Neural cell (in vitro differentiated cells): Measurements from ENCODE around the gene SH3YL1. TPM values are rescaled to one million over a fixed set of nuclear protein-coding genes. Genes with fewer than 3 reads are reported as not detected.

Experiments used
- H2AFZ ChIP-seq: fragments of 200-600, 300-800 bp; sonication (generic), shearing (Covaris generic); 2 replicates; pipeline ENCODE4 v1.6.0; 2014; ENCODE audit warnings: low read depth, mild to moderate bottlenecking, antibody characterized with exemption, low read length, moderate library complexity
- H3F3A ChIP-seq: fragments of 200-600 bp; shearing (Covaris generic); 2 replicates; pipeline ENCODE4 v1.6.1; 2016; ENCODE audit warnings: mild to moderate bottlenecking, moderate library complexity, mixed read lengths, antibody characterized with exemption, low read length; ENCODE audit not compliant: insufficient read depth, poor library complexity, severe bottlenecking
- H3K27ac ChIP-seq: fragments of 200-600, 300-800 bp; sonication (generic), shearing (Covaris generic); 2 replicates; pipeline ENCODE4 v1.5.1; 2014; ENCODE audit warnings: mild to moderate bottlenecking, low read length, moderate library complexity
- H3K27me3 ChIP-seq: fragments of 300-800, 200-600 bp; sonication (generic), shearing (Covaris generic); 2 replicates; pipeline ENCODE4 v1.6.0; 2014; ENCODE audit warnings: mild to moderate bottlenecking, low read depth, low read length, moderate library complexity; ENCODE audit not compliant: insufficient read depth
- H3K36me3 ChIP-seq: fragments of 300-800, 200-600 bp; sonication (generic), shearing (Covaris generic); 2 replicates; pipeline ENCODE4 v1.5.1; 2014; ENCODE audit warnings: mild to moderate bottlenecking, antibody characterized with exemption, low read length, moderate library complexity; ENCODE audit not compliant: insufficient read depth
- H3K4me2 ChIP-seq: fragments of 300-800, 200-600 bp; sonication (generic), shearing (Covaris generic); 2 replicates; pipeline ENCODE4 v1.6.0; 2014; ENCODE audit warnings: mild to moderate bottlenecking, low read length
- H3K4me3 ChIP-seq: fragments of 300-800, 200-600 bp; sonication (generic), shearing (Covaris generic); 2 replicates; pipeline ENCODE4 v1.5.1; 2014; ENCODE audit warnings: mild to moderate bottlenecking, low read length, moderate library complexity
- H3K79me2 ChIP-seq: fragments of 200-600 bp; shearing (Covaris generic); replicated peaks from 2 replicates; pipeline ENCODE4 v1.6.0; 2014; ENCODE audit warnings: mild to moderate bottlenecking, low read length, moderate library complexity; ENCODE audit not compliant: insufficient read depth
- H3K9ac ChIP-seq: fragments of 300-800, 200-600 bp; sonication (generic), shearing (Covaris generic); 2 replicates; pipeline ENCODE4 v1.6.1; 2016; ENCODE audit warnings: mild to moderate bottlenecking, low read length, mixed read lengths
- H3K9me2 ChIP-seq: fragments of 200-600 bp; shearing (Covaris generic); 2 replicates; pipeline ENCODE4 v1.6.1; 2016; ENCODE audit warnings: mild to moderate bottlenecking, low read length, mixed read lengths; ENCODE audit not compliant: insufficient read depth
- H3K9me3 ChIP-seq: fragments of 200-600, 300-800 bp; sonication (generic), shearing (Covaris generic); 2 replicates; pipeline ENCODE4 v1.6.1; 2016; ENCODE audit warnings: mild to moderate bottlenecking, mixed run types, low read length, moderate library complexity, mixed read lengths
- H4K20me1 ChIP-seq: fragments of 200-600 bp; shearing (Covaris generic); 2 replicates; pipeline ENCODE4 v1.6.1; 2016; ENCODE audit warnings: mild to moderate bottlenecking, mixed run types; ENCODE audit not compliant: insufficient read depth
- EP300 ChIP-seq: fragments of 450-650 bp; conservative IDR thresholded peaks from 2 replicates; pipeline ENCODE4 v1.6.1; 2014; ENCODE audit warnings: antibody characterized with exemption, mild to moderate bottlenecking, moderate library complexity; ENCODE audit not compliant: poor library complexity, severe bottlenecking
- EZH2 ChIP-seq: fragments of 200-600, 300-800 bp; shearing (Covaris generic), sonication (generic); IDR thresholded peaks from 2 replicates; pipeline ENCODE4 v1.6.1; 2014; ENCODE audit warnings: antibody characterized with exemption, low read length, borderline replicate concordance, mild to moderate bottlenecking; ENCODE audit not compliant: insufficient read depth, poor library complexity, severe bottlenecking
- MXI1 ChIP-seq: fragments of 450-650 bp; conservative IDR thresholded peaks from 2 replicates; pipeline ENCODE4 v1.6.1; 2014; ENCODE audit warnings: antibody characterized with exemption, mild to moderate bottlenecking; ENCODE audit not compliant: poor library complexity, severe bottlenecking
- POLR2AphosphoS5 ChIP-seq: IDR thresholded peaks from 2 replicates; pipeline ENCODE4 v1.6.1; 2012
- RAD21 ChIP-seq: fragments of 450-650 bp; conservative IDR thresholded peaks from 2 replicates; pipeline ENCODE4 v1.6.1; 2014; ENCODE audit warnings: antibody characterized with exemption, mild to moderate bottlenecking, moderate library complexity
- SMC3 ChIP-seq: fragments of 450-650 bp; conservative IDR thresholded peaks from 2 replicates; pipeline ENCODE4 v1.6.1; 2014; ENCODE audit warnings: antibody characterized with exemption, mild to moderate bottlenecking, moderate library complexity; ENCODE audit not compliant: poor library complexity
- TAF1 ChIP-seq: IDR thresholded peaks from 2 replicates; pipeline ENCODE4 v1.6.1; 2012; ENCODE audit warnings: low read depth
- polyA plus RNA-seq: library from polyadenylated mRNA; depleted of rRNA; stranded (reverse); fragments of >200 nt; gene quantifications from 2 replicates; pipeline ENCODE4 v1.2.3, GENCODE V29; 2014
- TF ChIP-seq, protein P1 (sequence below): fragments of 450-650 bp; IDR thresholded peaks from 2 replicates; pipeline ENCODE4 v1.5.1; 2014; ENCODE audit warnings: antibody characterized with exemption, mild to moderate bottlenecking, moderate library complexity; ENCODE audit not compliant: poor library complexity, severe bottlenecking
- TF ChIP-seq, protein P2 (sequence below): IDR thresholded peaks from 2 replicates; pipeline ENCODE4 v1.6.1; 2012; ENCODE audit warnings: borderline replicate concordance

Gene SH3YL1
- polyA plus RNA-seq, 1 donor from 2014 or later: 70.6 TPM

DNA sequence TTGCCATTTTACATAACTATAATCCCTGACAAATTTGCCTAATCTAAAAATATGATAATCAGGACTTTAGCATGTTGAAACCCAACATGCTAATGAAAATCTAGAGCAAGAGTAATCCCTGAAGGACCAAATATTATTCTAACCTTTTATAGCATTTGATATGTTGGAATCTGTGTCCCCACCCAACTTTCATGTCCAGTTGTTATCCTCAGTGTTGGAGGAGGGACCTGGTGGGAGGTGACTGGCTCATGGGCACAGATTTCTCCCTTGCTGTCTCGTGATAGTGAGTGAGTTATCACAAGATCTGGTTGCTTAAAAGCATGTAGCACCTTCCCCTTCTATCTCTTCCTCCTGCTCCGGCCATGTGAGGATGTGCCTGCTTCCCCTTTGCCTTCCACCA, 59.8 kb downstream of the SH3YL1 start:
- Histone ChIP-seq H3K79me2 (no peaks in the 10 kb centered on the region), H3K27ac (no peak overlapping the region), H3K4me3 (no peak overlapping the region), H3F3A (no peaks in the 10 kb centered on the region), H3K9me3 (no peaks in the 10 kb centered on the region), H3K4me2 (no peak overlapping the region), H3K36me3 (no peaks in the 10 kb centered on the region), H3K9me2 (no peaks in the 10 kb centered on the region), H3K9ac (no peak overlapping the region), H4K20me1 (no peaks in the 10 kb centered on the region), H2AFZ (no peak overlapping the region), H3K27me3 (no peaks in the 10 kb centered on the region)
- TF ChIP-seq, protein P1, sequence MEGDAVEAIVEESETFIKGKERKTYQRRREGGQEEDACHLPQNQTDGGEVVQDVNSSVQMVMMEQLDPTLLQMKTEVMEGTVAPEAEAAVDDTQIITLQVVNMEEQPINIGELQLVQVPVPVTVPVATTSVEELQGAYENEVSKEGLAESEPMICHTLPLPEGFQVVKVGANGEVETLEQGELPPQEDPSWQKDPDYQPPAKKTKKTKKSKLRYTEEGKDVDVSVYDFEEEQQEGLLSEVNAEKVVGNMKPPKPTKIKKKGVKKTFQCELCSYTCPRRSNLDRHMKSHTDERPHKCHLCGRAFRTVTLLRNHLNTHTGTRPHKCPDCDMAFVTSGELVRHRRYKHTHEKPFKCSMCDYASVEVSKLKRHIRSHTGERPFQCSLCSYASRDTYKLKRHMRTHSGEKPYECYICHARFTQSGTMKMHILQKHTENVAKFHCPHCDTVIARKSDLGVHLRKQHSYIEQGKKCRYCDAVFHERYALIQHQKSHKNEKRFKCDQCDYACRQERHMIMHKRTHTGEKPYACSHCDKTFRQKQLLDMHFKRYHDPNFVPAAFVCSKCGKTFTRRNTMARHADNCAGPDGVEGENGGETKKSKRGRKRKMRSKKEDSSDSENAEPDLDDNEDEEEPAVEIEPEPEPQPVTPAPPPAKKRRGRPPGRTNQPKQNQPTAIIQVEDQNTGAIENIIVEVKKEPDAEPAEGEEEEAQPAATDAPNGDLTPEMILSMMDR: no peak
- TF ChIP-seq RAD21 (no peak), TAF1 (no peak), EP300 (no peak), MXI1 (no peak), SMC3 (no peak), EZH2 (no peak), POLR2AphosphoS5 (no peak)
- TF ChIP-seq, protein P2, sequence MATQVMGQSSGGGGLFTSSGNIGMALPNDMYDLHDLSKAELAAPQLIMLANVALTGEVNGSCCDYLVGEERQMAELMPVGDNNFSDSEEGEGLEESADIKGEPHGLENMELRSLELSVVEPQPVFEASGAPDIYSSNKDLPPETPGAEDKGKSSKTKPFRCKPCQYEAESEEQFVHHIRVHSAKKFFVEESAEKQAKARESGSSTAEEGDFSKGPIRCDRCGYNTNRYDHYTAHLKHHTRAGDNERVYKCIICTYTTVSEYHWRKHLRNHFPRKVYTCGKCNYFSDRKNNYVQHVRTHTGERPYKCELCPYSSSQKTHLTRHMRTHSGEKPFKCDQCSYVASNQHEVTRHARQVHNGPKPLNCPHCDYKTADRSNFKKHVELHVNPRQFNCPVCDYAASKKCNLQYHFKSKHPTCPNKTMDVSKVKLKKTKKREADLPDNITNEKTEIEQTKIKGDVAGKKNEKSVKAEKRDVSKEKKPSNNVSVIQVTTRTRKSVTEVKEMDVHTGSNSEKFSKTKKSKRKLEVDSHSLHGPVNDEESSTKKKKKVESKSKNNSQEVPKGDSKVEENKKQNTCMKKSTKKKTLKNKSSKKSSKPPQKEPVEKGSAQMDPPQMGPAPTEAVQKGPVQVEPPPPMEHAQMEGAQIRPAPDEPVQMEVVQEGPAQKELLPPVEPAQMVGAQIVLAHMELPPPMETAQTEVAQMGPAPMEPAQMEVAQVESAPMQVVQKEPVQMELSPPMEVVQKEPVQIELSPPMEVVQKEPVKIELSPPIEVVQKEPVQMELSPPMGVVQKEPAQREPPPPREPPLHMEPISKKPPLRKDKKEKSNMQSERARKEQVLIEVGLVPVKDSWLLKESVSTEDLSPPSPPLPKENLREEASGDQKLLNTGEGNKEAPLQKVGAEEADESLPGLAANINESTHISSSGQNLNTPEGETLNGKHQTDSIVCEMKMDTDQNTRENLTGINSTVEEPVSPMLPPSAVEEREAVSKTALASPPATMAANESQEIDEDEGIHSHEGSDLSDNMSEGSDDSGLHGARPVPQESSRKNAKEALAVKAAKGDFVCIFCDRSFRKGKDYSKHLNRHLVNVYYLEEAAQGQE: no peak

DNA sequence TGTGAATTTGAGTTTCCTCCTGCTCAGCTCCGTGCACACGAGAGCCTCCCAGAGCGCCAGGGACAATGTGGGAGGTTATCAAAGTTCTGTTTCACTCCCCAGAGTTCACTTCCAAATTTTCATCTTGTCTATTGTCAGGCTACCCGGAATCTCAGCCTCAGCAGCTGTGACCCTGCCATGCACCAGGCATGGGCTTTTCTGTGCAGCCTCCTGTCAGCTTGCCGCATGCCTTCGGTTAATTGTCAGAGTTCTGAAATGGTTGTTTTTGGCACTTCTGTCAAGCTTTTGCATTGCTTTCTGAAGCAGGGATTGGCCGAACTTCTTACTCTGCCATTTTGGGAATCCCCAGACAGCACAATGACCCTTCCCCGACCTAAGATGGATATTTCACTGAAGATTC, 60.4 kb downstream of the SH3YL1 start:
- no peaks in the 10 kb centered on the region for H3K9me2 ChIP-seq
- H3K9ac ChIP-seq: no peak overlapping the region
- H3K9me3 ChIP-seq: no peaks in the 10 kb centered on the region
- H3K79me2 ChIP-seq: no peaks in the 10 kb centered on the region
- no peak overlapping the region for H3K4me3 ChIP-seq
- H3K36me3 ChIP-seq: no peaks in the 10 kb centered on the region
- no peaks in the 10 kb centered on the region for H3F3A ChIP-seq
- no peaks in the 10 kb centered on the region for H3K27me3 ChIP-seq
- H3K27ac ChIP-seq: no peak overlapping the region
- H4K20me1 ChIP-seq: no peaks in the 10 kb centered on the region
- TF ChIP-seq POLR2AphosphoS5 (no peak), MXI1 (no peak), EZH2 (no peak), TAF1 (no peak), EP300 (no peak), RAD21 (no peak), SMC3 (no peak)
- TF ChIP-seq, protein P1: no peak
- TF ChIP-seq, protein P2: no peak
- no peak overlapping the region for H3K4me2 ChIP-seq
- H2AFZ ChIP-seq: no peak overlapping the region
